Measurements from ENCODE around the gene GPHN. TPM values are rescaled to one million over a fixed set of nuclear protein-coding genes. Genes with fewer than 3 reads are reported as not detected.

GPHN gene
- total RNA-seq, 1 experiment from 2014 or later: 11.3 TPM

DNA sequence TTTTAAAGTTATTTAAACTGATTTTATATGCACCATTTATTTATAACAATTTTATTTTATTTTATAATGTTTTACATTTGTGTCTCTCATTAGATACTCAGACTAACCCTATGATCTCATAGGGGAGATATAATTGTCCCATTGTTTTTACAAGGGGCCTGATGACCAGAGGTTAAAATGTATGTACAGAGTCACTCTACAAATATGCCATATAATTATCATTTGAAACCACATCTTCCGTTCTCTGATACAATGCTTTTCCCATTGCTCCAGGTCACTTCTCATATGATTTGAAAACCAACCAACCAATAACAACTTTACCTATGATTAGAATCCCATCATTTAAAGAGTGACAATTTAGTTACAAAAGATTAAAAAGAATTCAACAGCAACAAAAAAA is 137.8 kb downstream of the GPHN start:
- BruUV-seq (replicated peaks): no TSS peak
- H3K36me3 ChIP-seq (ENCODE audit: control insufficient read depth, insufficient read depth, low read length): no peaks in the 10 kb centered on the region
- H3K27me3 ChIP-seq (replicated peaks; ENCODE audit: control insufficient read depth, insufficient read depth, low read length): no peaks in the 10 kb centered on the region
- CTCF ChIA-PET: no interaction called here
- TF ChIP-seq, protein P1, sequence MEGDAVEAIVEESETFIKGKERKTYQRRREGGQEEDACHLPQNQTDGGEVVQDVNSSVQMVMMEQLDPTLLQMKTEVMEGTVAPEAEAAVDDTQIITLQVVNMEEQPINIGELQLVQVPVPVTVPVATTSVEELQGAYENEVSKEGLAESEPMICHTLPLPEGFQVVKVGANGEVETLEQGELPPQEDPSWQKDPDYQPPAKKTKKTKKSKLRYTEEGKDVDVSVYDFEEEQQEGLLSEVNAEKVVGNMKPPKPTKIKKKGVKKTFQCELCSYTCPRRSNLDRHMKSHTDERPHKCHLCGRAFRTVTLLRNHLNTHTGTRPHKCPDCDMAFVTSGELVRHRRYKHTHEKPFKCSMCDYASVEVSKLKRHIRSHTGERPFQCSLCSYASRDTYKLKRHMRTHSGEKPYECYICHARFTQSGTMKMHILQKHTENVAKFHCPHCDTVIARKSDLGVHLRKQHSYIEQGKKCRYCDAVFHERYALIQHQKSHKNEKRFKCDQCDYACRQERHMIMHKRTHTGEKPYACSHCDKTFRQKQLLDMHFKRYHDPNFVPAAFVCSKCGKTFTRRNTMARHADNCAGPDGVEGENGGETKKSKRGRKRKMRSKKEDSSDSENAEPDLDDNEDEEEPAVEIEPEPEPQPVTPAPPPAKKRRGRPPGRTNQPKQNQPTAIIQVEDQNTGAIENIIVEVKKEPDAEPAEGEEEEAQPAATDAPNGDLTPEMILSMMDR (IDR thresholded peaks at IDR 0.05; ENCODE audit: insufficient read depth in 1 of 2, low read depth in 1 of 2, low read length in 1 of 2, severe bottlenecking in 1 of 2, unreplicated experiment in 1 of 2): no peak
- POLR2A ChIA-PET: no interaction called here
- no peaks in the 10 kb centered on the region for H3K9me3 Mint-ChIP-seq (ENCODE audit: unreplicated experiment)
- no peaks in the 10 kb centered on the region for H3K36me3 Mint-ChIP-seq (ENCODE audit: insufficient read depth, unreplicated experiment)
- H3K4me1 ChIP-seq: no peaks in the 10 kb centered on the region
- H3K4me3 Mint-ChIP-seq (ENCODE audit: unreplicated experiment): no peak overlapping the region
- no peaks in the 10 kb centered on the region for H3K4me1 Mint-ChIP-seq (ENCODE audit: low read depth, unreplicated experiment)
- DNase-seq: no peak
- intact Hi-C loops (cut with micrococcal nuclease; ENCODE audit: unreplicated experiment): no loop called here
- H3K27ac Mint-ChIP-seq (ENCODE audit: unreplicated experiment): no peak overlapping the region
- no peaks in the 10 kb centered on the region for H3K9me3 ChIP-seq
- H3K4me3 ChIP-seq (ENCODE audit: low read depth, low read length): no peak overlapping the region
- H3K27me3 Mint-ChIP-seq (ENCODE audit: insufficient read depth, unreplicated experiment): no peaks in the 10 kb centered on the region

GRCh38 chr14:66649498-66649897 is 141.6 kb downstream of the GPHN start:
- no peak overlapping the region for H3K4me3 Mint-ChIP-seq (ENCODE audit: unreplicated experiment)
- H3K36me3 ChIP-seq (ENCODE audit: control insufficient read depth, insufficient read depth, low read length): no peaks in the 10 kb centered on the region
- H3K4me1 Mint-ChIP-seq (ENCODE audit: low read depth, unreplicated experiment): no peaks in the 10 kb centered on the region
- H3K9me3 ChIP-seq: no peaks in the 10 kb centered on the region
- H3K27me3 ChIP-seq (replicated peaks; ENCODE audit: control insufficient read depth, insufficient read depth, low read length): no peaks in the 10 kb centered on the region
- no peaks in the 10 kb centered on the region for H3K36me3 Mint-ChIP-seq (ENCODE audit: insufficient read depth, unreplicated experiment)
- no TSS peak for BruUV-seq (replicated peaks)
- no peak overlapping the region for H3K4me3 ChIP-seq (ENCODE audit: low read depth, low read length)
- H3K9me3 Mint-ChIP-seq (ENCODE audit: unreplicated experiment): no peaks in the 10 kb centered on the region
- no peak overlapping the region for H3K27ac Mint-ChIP-seq (ENCODE audit: unreplicated experiment)
- TF ChIP-seq, protein P1 (IDR thresholded peaks at IDR 0.05; ENCODE audit: insufficient read depth in 1 of 2, low read depth in 1 of 2, low read length in 1 of 2, severe bottlenecking in 1 of 2, unreplicated experiment in 1 of 2): no peak
- no peaks in the 10 kb centered on the region for H3K4me1 ChIP-seq
- intact Hi-C loops (cut with micrococcal nuclease; ENCODE audit: unreplicated experiment): no loop called here
- H3K27me3 Mint-ChIP-seq (ENCODE audit: insufficient read depth, unreplicated experiment): no peaks in the 10 kb centered on the region
- ChIA-PET POLR2A (no interaction called here), CTCF (interaction anchor here (0.7 kb wide), 1 partner anchor 806 kb away, joined by 3 read pairs; no protein-coding TSS in a partner anchor)
- DNase-seq: no peak

DNA sequence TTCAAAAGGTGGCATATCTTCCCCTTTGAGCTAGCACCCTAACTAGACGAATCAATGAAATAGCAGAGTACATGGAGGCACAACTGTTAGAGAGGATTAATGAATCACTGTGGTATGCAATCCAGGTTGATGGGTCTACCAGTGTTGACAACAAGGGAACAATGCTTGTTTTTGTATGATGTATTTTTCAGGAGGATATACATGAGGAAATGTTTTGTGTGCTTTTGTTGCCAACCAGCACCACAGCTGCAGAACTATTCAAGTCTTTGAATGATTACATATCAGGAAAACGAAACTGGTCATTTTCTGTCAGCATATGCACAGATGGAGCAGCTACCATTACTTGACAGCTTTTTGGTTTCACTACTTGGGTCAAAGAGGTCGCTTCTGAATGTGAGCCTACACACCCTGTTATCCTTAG is 142.6 kb downstream of the GPHN start:
- no peaks in the 10 kb centered on the region for H3K36me3 ChIP-seq (ENCODE audit: control insufficient read depth, insufficient read depth, low read length)
- TF ChIP-seq, protein P1 (IDR thresholded peaks at IDR 0.05; ENCODE audit: insufficient read depth in 1 of 2, low read depth in 1 of 2, low read length in 1 of 2, severe bottlenecking in 1 of 2, unreplicated experiment in 1 of 2): no peak
- no peaks in the 10 kb centered on the region for H3K4me1 ChIP-seq
- H3K27me3 ChIP-seq (replicated peaks; ENCODE audit: control insufficient read depth, insufficient read depth, low read length): no peaks in the 10 kb centered on the region
- no peak overlapping the region for H3K27ac Mint-ChIP-seq (ENCODE audit: unreplicated experiment)
- H3K4me3 Mint-ChIP-seq (ENCODE audit: unreplicated experiment): no peak overlapping the region
- H3K9me3 Mint-ChIP-seq (ENCODE audit: unreplicated experiment): no peaks in the 10 kb centered on the region
- H3K4me1 Mint-ChIP-seq (ENCODE audit: low read depth, unreplicated experiment): no peaks in the 10 kb centered on the region
- intact Hi-C loops (cut with micrococcal nuclease; ENCODE audit: unreplicated experiment): no loop called here
- POLR2A ChIA-PET: no interaction called here
- no peaks in the 10 kb centered on the region; the same call in 1 of the 2 replicates for H3K9me3 ChIP-seq
- BruUV-seq (replicated peaks): no TSS peak
- no peak for DNase-seq
- CTCF ChIA-PET: no interaction called here
- H3K4me3 ChIP-seq (ENCODE audit: low read depth, low read length): no peak overlapping the region
- H3K36me3 Mint-ChIP-seq (ENCODE audit: insufficient read depth, unreplicated experiment): no peaks in the 10 kb centered on the region
- no peaks in the 10 kb centered on the region for H3K27me3 Mint-ChIP-seq (ENCODE audit: insufficient read depth, unreplicated experiment)
